GM12864 (cell line): ENCODE data around the gene GALNT4.

Experiments used
- DNase-seq: peaks from one replicate; pipeline ENCODE4 v3.0.0-alpha.2; 2011; ENCODE audit warnings: low read depth
- H3K4me3 ChIP-seq: 2 replicates; pipeline ENCODE4 v1.5.1; 2011; ENCODE audit warnings: mild to moderate bottlenecking, low read depth, low read length, control low read depth
- TF ChIP-seq, protein P1 (sequence below): IDR thresholded peaks from 2 replicates; pipeline ENCODE4 v1.5.1; 2011; ENCODE audit warnings: low read depth, mild to moderate bottlenecking, moderate library complexity, low read length, control low read depth, inconsistent platforms; ENCODE audit errors: missing control alignments

GALNT4 gene

DNA sequence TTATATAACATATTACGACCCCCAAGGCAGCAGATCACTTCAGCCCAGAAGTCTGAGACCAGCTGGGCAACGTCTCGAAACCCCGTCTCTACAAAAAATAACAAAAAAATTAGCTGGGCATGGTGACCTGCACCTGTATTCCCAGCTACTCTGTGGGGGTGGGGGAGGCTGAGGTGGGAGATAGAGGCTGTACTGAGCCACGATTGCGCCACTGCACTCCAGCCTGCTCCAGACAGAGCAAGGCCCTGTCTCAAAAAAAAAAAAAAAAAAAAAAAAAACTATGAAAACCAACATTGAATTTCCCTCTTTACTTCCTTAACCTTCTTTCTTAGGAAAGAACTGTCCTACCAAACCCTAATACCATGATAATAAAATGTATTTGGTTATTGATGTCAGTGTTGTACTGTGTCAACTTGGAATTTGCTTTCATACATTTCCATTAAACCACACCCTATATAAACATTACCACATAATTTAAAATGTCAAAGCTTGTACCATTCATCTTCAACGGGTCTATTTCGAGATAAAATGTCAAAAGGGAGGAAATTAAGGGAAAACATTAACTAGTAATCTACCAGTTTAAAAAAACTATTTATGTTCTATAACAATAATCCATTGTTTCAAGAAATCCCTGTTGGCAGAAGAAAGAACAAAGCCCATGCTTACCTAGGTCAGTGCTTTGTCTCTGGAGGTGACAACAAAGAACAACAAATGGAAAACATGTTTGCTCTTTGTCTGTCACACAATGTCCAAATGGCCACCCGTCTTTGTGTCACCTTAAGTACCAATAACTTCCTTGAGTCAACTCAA is 17.4 kb downstream of the GALNT4 start:
- TF ChIP-seq, protein P1, sequence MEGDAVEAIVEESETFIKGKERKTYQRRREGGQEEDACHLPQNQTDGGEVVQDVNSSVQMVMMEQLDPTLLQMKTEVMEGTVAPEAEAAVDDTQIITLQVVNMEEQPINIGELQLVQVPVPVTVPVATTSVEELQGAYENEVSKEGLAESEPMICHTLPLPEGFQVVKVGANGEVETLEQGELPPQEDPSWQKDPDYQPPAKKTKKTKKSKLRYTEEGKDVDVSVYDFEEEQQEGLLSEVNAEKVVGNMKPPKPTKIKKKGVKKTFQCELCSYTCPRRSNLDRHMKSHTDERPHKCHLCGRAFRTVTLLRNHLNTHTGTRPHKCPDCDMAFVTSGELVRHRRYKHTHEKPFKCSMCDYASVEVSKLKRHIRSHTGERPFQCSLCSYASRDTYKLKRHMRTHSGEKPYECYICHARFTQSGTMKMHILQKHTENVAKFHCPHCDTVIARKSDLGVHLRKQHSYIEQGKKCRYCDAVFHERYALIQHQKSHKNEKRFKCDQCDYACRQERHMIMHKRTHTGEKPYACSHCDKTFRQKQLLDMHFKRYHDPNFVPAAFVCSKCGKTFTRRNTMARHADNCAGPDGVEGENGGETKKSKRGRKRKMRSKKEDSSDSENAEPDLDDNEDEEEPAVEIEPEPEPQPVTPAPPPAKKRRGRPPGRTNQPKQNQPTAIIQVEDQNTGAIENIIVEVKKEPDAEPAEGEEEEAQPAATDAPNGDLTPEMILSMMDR, result no peak
- no peak overlapping the region for H3K4me3 ChIP-seq
- DNase-seq, result no peak

- no peak for DNase-seq
- H3K4me3 ChIP-seq, result no peak overlapping the region
- TF ChIP-seq, protein P1, result no peak
Observed at GRCh38 chr12:89506050-89506449, 18.5 kb downstream of the GALNT4 start.

- H3K4me3 ChIP-seq, result no peak overlapping the region
- no peak for DNase-seq
- TF ChIP-seq, protein P1, result no peak
Observed at GRCh38 chr12:89504560-89505346, 19.8 kb downstream of the GALNT4 start.

DNA sequence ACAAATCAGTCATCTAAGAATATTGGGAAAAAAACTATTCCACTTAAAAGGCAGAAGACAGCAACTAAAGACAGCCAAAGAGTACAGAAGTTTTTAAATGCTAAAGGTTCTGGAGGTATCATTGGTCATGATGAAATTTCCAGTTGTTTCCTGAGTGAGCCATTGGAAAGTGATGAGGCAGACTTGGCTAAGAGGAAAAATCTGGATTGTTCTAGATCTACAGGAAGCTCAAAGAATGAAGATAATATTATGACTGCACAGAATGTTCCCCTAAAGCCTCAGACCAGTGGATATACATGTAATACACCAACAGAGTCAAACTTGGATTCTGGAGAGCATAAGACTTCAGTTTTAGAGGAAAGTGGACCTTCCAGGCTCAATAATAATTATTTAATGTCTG is 22.8 kb downstream of the GALNT4 start:
- no peak overlapping the region for H3K4me3 ChIP-seq
- TF ChIP-seq, protein P1, result no peak
- DNase-seq, result no peak

DNA sequence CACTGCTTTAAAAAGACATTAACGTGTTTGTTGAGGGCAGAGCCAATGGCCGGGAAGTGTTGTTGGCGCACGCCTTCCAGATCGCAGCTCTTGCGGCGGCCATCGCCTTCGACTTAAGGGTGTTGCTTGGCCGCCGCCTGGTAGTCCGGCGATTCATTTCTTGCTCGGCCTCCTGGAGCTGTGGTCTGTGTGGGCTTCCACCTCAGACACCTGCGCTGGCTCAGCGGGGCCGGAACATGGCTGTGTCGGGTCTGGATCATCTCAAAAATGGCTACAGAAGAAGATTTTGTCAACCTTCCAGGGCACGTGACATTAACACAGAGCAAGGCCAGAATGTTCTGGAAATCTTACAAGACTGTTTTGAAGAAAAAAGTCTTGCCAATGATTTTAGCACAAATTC is 24.7 kb downstream of the GALNT4 start:
- TF ChIP-seq, protein P1, result no peak
- no peak for DNase-seq
- no peak overlapping the region for H3K4me3 ChIP-seq

- no peak overlapping the region for H3K4me3 ChIP-seq
- TF ChIP-seq, protein P1, result no peak
- no peak for DNase-seq
Observed at GRCh38 chr12:89497467-89497866, 27.1 kb downstream of the GALNT4 start.
